Measurements from ENCODE around the gene PRDM10. TPM values are rescaled to one million over a fixed set of nuclear protein-coding genes. Genes with fewer than 3 reads are reported as not detected.

PRDM10 gene
- total and polyA plus RNA-seq, 10 donors: 1.6 to 16.2 (median 10.3) TPM

DNA sequence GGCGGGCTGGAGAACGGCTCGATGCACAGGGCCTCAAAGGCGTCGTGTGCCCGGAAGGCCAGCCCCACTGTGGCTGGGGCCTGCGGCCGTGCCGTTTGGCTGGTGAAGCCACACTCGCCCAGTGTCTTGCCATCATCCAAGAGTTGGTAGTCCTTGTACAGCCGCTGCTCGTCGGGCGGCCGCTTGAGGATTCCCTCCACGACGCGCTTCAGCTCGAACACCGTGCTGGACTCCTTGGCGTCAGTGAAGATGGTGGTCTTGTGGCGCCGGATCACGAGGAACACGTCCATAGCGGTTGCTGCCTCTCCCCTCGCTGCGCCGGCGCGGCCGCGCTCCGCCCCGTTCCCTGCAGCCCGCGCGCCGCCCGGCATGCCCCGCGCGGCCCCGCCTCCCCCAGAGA, 30.3 kb upstream of the PRDM10 start:
- intact Hi-C loops (cut with DNase I; ENCODE audit: low total_unique reads): no loop called here
- peaks cover 0 to 16% (median 0%) of the 10 kb centered on the region in 7 donors for H3K27me3 ChIP-seq (replicated peaks in 1 of 7)
- no peak overlapping the region for H3K27ac ChIP-seq
- H3K4me1 ChIP-seq: no peaks in the 10 kb centered on the region
- no peak for DNase-seq
- 88 to 96% (median 93%) methylated on average over 41 to 44 of the region's 44 CpGs for WGBS, 5 donors
- TF ChIP-seq POLR2AphosphoS5 (IDR thresholded peaks at IDR 0.05) (no peak), POLR2A (IDR thresholded peaks at IDR 0.05) (no peak)
- TF ChIP-seq, protein P1, sequence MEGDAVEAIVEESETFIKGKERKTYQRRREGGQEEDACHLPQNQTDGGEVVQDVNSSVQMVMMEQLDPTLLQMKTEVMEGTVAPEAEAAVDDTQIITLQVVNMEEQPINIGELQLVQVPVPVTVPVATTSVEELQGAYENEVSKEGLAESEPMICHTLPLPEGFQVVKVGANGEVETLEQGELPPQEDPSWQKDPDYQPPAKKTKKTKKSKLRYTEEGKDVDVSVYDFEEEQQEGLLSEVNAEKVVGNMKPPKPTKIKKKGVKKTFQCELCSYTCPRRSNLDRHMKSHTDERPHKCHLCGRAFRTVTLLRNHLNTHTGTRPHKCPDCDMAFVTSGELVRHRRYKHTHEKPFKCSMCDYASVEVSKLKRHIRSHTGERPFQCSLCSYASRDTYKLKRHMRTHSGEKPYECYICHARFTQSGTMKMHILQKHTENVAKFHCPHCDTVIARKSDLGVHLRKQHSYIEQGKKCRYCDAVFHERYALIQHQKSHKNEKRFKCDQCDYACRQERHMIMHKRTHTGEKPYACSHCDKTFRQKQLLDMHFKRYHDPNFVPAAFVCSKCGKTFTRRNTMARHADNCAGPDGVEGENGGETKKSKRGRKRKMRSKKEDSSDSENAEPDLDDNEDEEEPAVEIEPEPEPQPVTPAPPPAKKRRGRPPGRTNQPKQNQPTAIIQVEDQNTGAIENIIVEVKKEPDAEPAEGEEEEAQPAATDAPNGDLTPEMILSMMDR (IDR thresholded peaks at IDR 0.05 in 8 of 11, conservative IDR thresholded peaks at IDR 0.05 in 3 of 11): no peak
- H3K36me3 ChIP-seq: no peaks in the 10 kb centered on the region
- H3K4me3 ChIP-seq: no peak overlapping the region
- no peaks in the 10 kb centered on the region for H3K9me3 ChIP-seq

DNA sequence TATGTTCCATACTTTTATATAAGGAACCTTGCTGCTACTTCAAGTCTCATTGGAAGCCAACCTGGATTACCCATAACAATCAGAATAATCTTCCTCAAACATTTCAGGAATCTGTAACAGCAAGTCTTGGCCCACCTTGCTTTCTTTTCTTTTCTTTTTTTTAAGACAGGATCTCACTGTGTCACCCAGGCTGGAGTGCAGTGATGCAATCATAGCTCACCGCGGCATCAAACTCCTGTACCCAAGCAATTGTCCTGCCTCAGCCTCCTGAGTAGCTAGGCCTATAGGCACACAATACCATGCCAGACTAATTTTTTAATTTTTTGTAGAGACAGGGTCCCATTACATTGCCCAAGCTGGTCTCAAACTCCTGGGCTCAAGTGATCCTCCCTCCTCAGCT, 29.3 kb upstream of the PRDM10 start:
- TF ChIP-seq, protein P1 (IDR thresholded peaks at IDR 0.05 in 8 of 11, conservative IDR thresholded peaks at IDR 0.05 in 3 of 11): no peak
- no peak for TF ChIP-seq POLR2A (IDR thresholded peaks at IDR 0.05)
- TF ChIP-seq POLR2AphosphoS5 (IDR thresholded peaks at IDR 0.05): no peak
- WGBS, 5 donors: 63 to 91% (median 86%) methylated on average over 2 of the region's 2 CpGs
- intact Hi-C loops (cut with DNase I; ENCODE audit: low total_unique reads): no loop called here
- Histone ChIP-seq H3K27me3 (replicated peaks in 1 of 7) (peaks cover 0 to 16% (median 0%) of the 10 kb centered on the region in 7 donors), H3K36me3 (no peaks in the 10 kb centered on the region), H3K9me3 (no peaks in the 10 kb centered on the region), H3K4me3 (no peak overlapping the region), H3K4me1 (no peaks in the 10 kb centered on the region), H3K27ac (no peak overlapping the region)
- no peak for DNase-seq

DNA sequence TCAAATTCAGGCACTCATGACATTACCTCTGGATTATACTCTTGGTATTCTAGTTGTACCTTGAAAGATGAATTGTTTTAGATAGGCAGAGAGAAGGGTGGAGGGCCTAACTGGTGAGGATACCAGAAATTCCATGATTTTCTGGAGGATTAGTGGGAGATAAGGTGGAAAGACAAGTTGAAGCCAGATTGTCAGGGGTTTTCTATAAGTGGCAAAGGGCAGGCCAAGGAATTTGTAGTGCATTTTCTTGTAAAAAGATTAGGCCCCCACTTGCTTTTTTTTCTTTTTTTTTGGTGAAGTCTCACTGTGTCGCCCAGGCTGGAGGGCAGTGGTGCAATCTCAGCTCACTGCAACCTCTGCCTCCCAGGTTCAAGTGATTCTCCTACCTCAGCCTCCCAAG, 28.4 kb upstream of the PRDM10 start:
- Histone ChIP-seq H3K27ac (no peak overlapping the region), H3K4me1 (no peaks in the 10 kb centered on the region), H3K4me3 (no peak overlapping the region), H3K27me3 (replicated peaks in 1 of 7) (peaks cover 0 to 25% (median 0%) of the 10 kb centered on the region in 7 donors), H3K36me3 (no peaks in the 10 kb centered on the region), H3K9me3 (no peaks in the 10 kb centered on the region)
- 70 to 92% (median 86%) methylated on average over 1 of the region's 1 CpG for WGBS, 5 donors
- no peak for DNase-seq
- intact Hi-C loops (cut with DNase I; ENCODE audit: low total_unique reads): no loop called here
- TF ChIP-seq POLR2AphosphoS5 (IDR thresholded peaks at IDR 0.05) (no peak), POLR2A (IDR thresholded peaks at IDR 0.05) (no peak)
- TF ChIP-seq, protein P1 (IDR thresholded peaks at IDR 0.05 in 8 of 11, conservative IDR thresholded peaks at IDR 0.05 in 3 of 11): no peak

DNA sequence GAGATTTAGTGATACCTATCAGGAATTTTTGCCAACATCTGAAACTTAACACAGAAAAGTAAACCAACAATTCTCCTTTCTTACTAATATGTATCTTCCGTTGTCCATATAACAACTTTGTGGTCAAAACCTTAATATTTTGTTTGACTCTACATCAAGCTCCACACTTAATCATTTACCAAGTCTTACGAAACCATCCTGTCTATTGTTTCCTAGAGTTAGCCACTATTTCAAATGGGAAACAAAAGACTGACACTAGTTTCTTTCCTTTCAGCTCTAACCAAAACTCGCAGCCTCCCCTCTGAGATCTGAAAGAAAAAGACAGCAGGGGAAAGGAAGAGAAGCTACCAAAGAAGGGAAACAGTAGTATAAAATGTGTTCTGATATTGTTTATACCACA, 26.5 kb upstream of the PRDM10 start:
- Histone ChIP-seq H3K27me3 (replicated peaks in 1 of 7) (peaks cover 0 to 45% (median 0%) of the 10 kb centered on the region in 7 donors), H3K9me3 (no peaks in the 10 kb centered on the region), H3K4me3 (no peak overlapping the region), H3K36me3 (no peaks in the 10 kb centered on the region), H3K4me1 (no peaks in the 10 kb centered on the region), H3K27ac (no peak overlapping the region)
- WGBS, 5 donors: 59 to 87% (median 76%) methylated on average over 3 of the region's 3 CpGs
- TF ChIP-seq, protein P1 (IDR thresholded peaks at IDR 0.05 in 8 of 11, conservative IDR thresholded peaks at IDR 0.05 in 3 of 11): no peak
- TF ChIP-seq POLR2A (IDR thresholded peaks at IDR 0.05) (no peak), POLR2AphosphoS5 (IDR thresholded peaks at IDR 0.05) (no peak)
- intact Hi-C loops (cut with DNase I; ENCODE audit: low total_unique reads): no loop called here
- DNase-seq: no peak
